A549 (cell line): ENCODE data around the gene ASF1A.

Experiments used
- CHD2 ChIP-seq: fragments of 150-350 bp; IDR thresholded peaks from 2 replicates; pipeline ENCODE4 v1.6.1; 2014; ENCODE audit warnings: low read length; ENCODE audit not compliant: partially characterized antibody
- HOXB5 ChIP-seq: fragments of 250-450 bp; sonication (Bioruptor Pico); IDR thresholded peaks from 2 replicates; pipeline ENCODE4 v1.5.0; 2020; ENCODE audit warnings: mild to moderate bottlenecking, moderate library complexity
- RFX5 ChIP-seq: fragments of 450-650 bp; IDR thresholded peaks from 2 replicates; pipeline ENCODE4 v1.7.1; 2014; ENCODE audit warnings: antibody characterized with exemption, mild to moderate bottlenecking, moderate library complexity
- TP53 ChIP-seq: fragments of 250-450 bp; sonication (Bioruptor Pico); IDR thresholded peaks from 2 replicates; pipeline ENCODE4 v1.5.0; 2021; ENCODE audit warnings: mild to moderate bottlenecking, moderate library complexity
- TF ChIP-seq, protein P1 (sequence below): fragments of >200 bp; sonication (Bioruptor Twin); formaldehyde crosslinking; IDR thresholded peaks from 3 replicates; pipeline ENCODE4 v1.5.1; 2016
- TF ChIP-seq, protein P2 (sequence below): fragments of >200 bp; sonication (Bioruptor Twin); formaldehyde crosslinking; IDR thresholded peaks from 2 replicates; pipeline ENCODE4 v1.6.1; 2016

DNA sequence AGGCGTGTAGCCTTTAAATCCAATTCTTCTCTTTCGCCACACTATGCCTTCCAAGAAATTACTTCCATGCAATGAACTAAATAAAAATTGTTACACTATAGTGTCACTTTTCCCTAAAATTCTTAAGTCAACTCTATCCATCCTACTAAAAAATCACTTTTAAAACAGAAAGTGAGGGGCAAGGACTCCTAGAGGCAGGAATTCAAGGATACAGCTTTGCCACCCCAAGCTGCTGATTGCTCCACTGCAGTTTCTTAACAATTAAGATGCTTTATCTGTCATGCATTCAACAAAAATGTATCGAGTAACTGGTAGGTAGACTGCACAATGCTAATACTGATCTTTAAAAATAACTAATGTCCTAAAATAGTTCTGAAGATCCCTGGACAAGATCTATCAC lies 36.7 kb downstream of the ASF1A start:
- TF ChIP-seq, protein P1, sequence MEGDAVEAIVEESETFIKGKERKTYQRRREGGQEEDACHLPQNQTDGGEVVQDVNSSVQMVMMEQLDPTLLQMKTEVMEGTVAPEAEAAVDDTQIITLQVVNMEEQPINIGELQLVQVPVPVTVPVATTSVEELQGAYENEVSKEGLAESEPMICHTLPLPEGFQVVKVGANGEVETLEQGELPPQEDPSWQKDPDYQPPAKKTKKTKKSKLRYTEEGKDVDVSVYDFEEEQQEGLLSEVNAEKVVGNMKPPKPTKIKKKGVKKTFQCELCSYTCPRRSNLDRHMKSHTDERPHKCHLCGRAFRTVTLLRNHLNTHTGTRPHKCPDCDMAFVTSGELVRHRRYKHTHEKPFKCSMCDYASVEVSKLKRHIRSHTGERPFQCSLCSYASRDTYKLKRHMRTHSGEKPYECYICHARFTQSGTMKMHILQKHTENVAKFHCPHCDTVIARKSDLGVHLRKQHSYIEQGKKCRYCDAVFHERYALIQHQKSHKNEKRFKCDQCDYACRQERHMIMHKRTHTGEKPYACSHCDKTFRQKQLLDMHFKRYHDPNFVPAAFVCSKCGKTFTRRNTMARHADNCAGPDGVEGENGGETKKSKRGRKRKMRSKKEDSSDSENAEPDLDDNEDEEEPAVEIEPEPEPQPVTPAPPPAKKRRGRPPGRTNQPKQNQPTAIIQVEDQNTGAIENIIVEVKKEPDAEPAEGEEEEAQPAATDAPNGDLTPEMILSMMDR: no peak
- TF ChIP-seq CHD2 (no peak), RFX5 (no peak), HOXB5 (CRISPR knock-in tag) (no peak), TP53 (CRISPR knock-in tag) (no peak)
- TF ChIP-seq, protein P2, sequence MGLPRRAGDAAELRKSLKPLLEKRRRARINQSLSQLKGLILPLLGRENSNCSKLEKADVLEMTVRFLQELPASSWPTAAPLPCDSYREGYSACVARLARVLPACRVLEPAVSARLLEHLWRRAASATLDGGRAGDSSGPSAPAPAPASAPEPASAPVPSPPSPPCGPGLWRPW: no peak
